Ascending aorta (tissue), 2 donors: Measurements from ENCODE around the gene MLNR. TPM values are rescaled to one million over a fixed set of nuclear protein-coding genes. Genes with fewer than 3 reads are reported as not detected.

Experiments used
- DNase-seq, 2 donors: peaks; one replicate each; pipeline ENCODE4 v3.0.0-alpha.2; 2019; ENCODE audit warnings: low spot score in 2 of 2
- H3K27ac ChIP-seq, 2 donors: fragments of 200-600 bp; sonication (generic); one replicate each; pipeline ENCODE4 v1.5.1; 2016 to 2017; ENCODE audit warnings: mild to moderate bottlenecking in 1 of 2
- H3K27me3 ChIP-seq: fragments of 200-600 bp; sonication (generic); one replicate; pipeline ENCODE4 v1.5.1; 2017
- H3K36me3 ChIP-seq, 2 donors: fragments of 200-600 bp; sonication (generic); one replicate each; pipeline ENCODE4 v1.5.1; 2016
- H3K4me1 ChIP-seq, 2 donors: fragments of 200-600 bp; sonication (generic); one replicate each; pipeline ENCODE4 v1.5.1; 2016 to 2017; ENCODE audit warnings: mild to moderate bottlenecking in 1 of 2
- H3K4me3 ChIP-seq, 2 donors: fragments of 200-600 bp; sonication (generic); one replicate each; pipeline ENCODE4 v1.5.1; 2016 to 2017; ENCODE audit warnings: mild to moderate bottlenecking in 1 of 2
- H3K9me3 ChIP-seq, 2 donors: fragments of 200-600 bp; sonication (generic); one replicate each; pipeline ENCODE4 v1.5.1; 2016
- intact Hi-C: fragments of 100-400 bp; cut with DNase I; formaldehyde crosslinking; loops from one replicate; pipeline ENCODE4 v1.15.1; 2023
- total RNA-seq: library from RNA; depleted of rRNA; stranded (reverse); fragments of >200 nt; gene quantifications from one replicate; pipeline ENCODE4 v1.1.0, GENCODE V29; 2016
- TF ChIP-seq, protein P1 (sequence below), 3 experiments: fragments of 200-600 bp in 2 of 3; fragments of 450-650 bp in 1 of 3; sonication (generic) in 2 of 3; IDR thresholded peaks; one replicate each; pipeline ENCODE4 v1.5.1; 2016 to 2019; ENCODE audit warnings: antibody characterized with exemption in 3 of 3, mild to moderate bottlenecking in 1 of 3, moderate library complexity in 1 of 3

Gene MLNR
- total RNA-seq, 1 donor from 2014 or later: not detected

DNA sequence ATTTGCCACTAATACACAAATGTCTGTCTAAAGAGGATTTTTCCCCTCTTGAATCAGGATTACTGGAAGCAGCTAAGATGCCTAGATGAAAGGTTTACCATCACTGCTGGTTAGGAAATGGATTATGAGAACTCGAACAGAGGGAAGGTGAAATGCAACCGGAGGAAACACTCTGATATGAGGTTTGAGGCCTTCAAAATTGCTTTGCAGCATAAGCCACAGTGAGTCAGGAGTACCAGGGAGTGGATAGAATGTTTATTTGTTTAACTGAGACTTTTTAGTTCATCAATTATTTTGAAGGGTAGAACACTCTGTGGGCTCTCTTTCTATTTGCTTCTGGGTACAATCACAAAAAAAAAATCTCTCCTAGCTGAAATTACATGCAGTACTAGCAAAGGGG is 45.7 kb downstream of the MLNR start:
- DNase-seq: no peak
- intact Hi-C loops: no loop called here
- TF ChIP-seq, protein P1, sequence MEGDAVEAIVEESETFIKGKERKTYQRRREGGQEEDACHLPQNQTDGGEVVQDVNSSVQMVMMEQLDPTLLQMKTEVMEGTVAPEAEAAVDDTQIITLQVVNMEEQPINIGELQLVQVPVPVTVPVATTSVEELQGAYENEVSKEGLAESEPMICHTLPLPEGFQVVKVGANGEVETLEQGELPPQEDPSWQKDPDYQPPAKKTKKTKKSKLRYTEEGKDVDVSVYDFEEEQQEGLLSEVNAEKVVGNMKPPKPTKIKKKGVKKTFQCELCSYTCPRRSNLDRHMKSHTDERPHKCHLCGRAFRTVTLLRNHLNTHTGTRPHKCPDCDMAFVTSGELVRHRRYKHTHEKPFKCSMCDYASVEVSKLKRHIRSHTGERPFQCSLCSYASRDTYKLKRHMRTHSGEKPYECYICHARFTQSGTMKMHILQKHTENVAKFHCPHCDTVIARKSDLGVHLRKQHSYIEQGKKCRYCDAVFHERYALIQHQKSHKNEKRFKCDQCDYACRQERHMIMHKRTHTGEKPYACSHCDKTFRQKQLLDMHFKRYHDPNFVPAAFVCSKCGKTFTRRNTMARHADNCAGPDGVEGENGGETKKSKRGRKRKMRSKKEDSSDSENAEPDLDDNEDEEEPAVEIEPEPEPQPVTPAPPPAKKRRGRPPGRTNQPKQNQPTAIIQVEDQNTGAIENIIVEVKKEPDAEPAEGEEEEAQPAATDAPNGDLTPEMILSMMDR (IDR thresholded peaks at IDR 0.05): no peak
- no peaks in the 10 kb centered on the region for H3K4me1 ChIP-seq
- no peaks in the 10 kb centered on the region for H3K9me3 ChIP-seq
- peaks cover 8 to 13% of the 10 kb centered on the region in 2 donors for H3K36me3 ChIP-seq
- no peak overlapping the region for H3K4me3 ChIP-seq
- no peaks in the 10 kb centered on the region for H3K27me3 ChIP-seq
- no peak overlapping the region for H3K27ac ChIP-seq

DNA sequence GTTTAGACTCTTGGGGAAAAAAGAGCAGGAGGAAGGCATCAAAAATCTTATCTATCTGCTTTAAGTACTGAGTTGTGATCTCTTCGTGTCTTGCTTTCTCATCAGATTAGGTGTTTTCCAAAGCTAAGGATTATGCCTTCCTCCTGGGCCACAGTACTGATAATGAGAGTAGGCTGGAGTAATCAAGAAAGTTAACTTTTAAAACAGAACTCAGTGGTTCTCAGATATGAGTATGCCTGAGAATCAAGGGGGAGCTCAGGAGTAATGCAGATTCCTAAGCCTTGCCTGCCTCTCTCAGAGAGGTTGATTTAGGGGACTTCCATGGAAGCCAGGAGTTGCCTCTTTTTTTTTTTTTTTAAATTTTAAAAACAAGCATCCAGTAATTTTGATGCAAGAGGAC is 51.1 kb downstream of the MLNR start:
- DNase-seq: no peak
- H3K27me3 ChIP-seq: no peaks in the 10 kb centered on the region
- H3K4me3 ChIP-seq: no peak overlapping the region
- no peaks in the 10 kb centered on the region for H3K4me1 ChIP-seq
- intact Hi-C loops: no loop called here
- no peak overlapping the region for H3K27ac ChIP-seq
- TF ChIP-seq, protein P1 (IDR thresholded peaks at IDR 0.05): no peak
- no peaks in the 10 kb centered on the region for H3K9me3 ChIP-seq
- H3K36me3 ChIP-seq: peaks cover 0 to 8% of the 10 kb centered on the region in 2 donors

Other genes with a start within 250 kb of the MLNR start
- gene FNDC3A, start 244.4 kb upstream of the MLNR start, total RNA-seq: 22.7 TPM
- gene CDADC1, start 27.6 kb downstream of the MLNR start, total RNA-seq: 0.96 TPM
- 30.1 TPM for gene CAB39L, start 223.7 kb downstream of the MLNR start, total RNA-seq
- gene SETDB2, start 223.9 kb downstream of the MLNR start, total RNA-seq: 7.2 TPM